Sigmoid colon (tissue), 7 donors: ENCODE data around the gene SYT17. TPM values are rescaled to one million over a fixed set of nuclear protein-coding genes. Genes with fewer than 3 reads are reported as not detected.

ENCODE experiments used
- DNase-seq: peaks from one replicate; pipeline ENCODE4 v3.0.0-alpha.2; 2019
- H3K27ac ChIP-seq, 4 donors: fragments of 200-600 bp; sonication (generic); one replicate each; pipeline ENCODE4 v1.5.1; 2016 to 2019; ENCODE audit warnings: mild to moderate bottlenecking in 1 of 4
- H3K27me3 ChIP-seq, 3 donors: fragments of 200-600 bp; sonication (generic); one replicate each; pipeline ENCODE4 v1.5.1; 2019; ENCODE audit warnings: mild to moderate bottlenecking in 1 of 3
- H3K36me3 ChIP-seq, 4 donors: fragments of 200-600 bp; sonication (generic); one replicate each; pipeline ENCODE4 v1.5.1; 2016 to 2019
- H3K4me1 ChIP-seq, 4 donors: fragments of 200-600 bp; sonication (generic); one replicate each; pipeline ENCODE4 v1.5.1; 2017 to 2019
- H3K4me3 ChIP-seq, 4 donors: fragments of 200-600 bp; sonication (generic); one replicate each; pipeline ENCODE4 v1.5.1; 2017 to 2019; ENCODE audit warnings: mild to moderate bottlenecking in 2 of 4, moderate library complexity in 1 of 4
- H3K9me3 ChIP-seq, 4 donors: fragments of 200-600 bp in 3 of 4; sonication (generic) in 3 of 4; one replicate each; pipeline versions ENCODE4 v1.5.1 to v1.6.1; 2013 to 2019
- CTCF ChIP-seq, 4 experiments: fragments of 450-650 bp in 3 of 4; fragments of 200-600 bp in 1 of 4; IDR thresholded peaks; one replicate each; pipeline ENCODE4 v1.5.1; 2016 to 2019; ENCODE audit warnings: antibody characterized with exemption in 4 of 4, mild to moderate bottlenecking in 3 of 4, moderate library complexity in 2 of 4
- EP300 ChIP-seq, 4 donors: sonication (generic); formaldehyde crosslinking; IDR thresholded peaks; one replicate each; pipeline ENCODE4 v1.6.1; 2017; ENCODE audit warnings: antibody characterized with exemption in 4 of 4
- POLR2A ChIP-seq, 2 donors: fragments of 450-650 bp; IDR thresholded peaks; one replicate each; pipeline ENCODE4 v1.6.1; 2016; ENCODE audit warnings: antibody characterized with exemption in 2 of 2, mild to moderate bottlenecking in 2 of 2, moderate library complexity in 2 of 2
- POLR2AphosphoS5 ChIP-seq, 4 donors: sonication (generic); formaldehyde crosslinking; IDR thresholded peaks; one replicate each; pipeline ENCODE4 v1.6.1; 2017; ENCODE audit warnings: antibody characterized with exemption in 4 of 4
- WGBS, 2 donors: extraction: QIAGEN DNeasy Blood & Tissue Kit; methylation state at CpG; one replicate each; pipeline ENCODE4 v1.1.7; 2013; 5-methylcytosine and 5-hydroxymethylcytosine counted together
- intact Hi-C: fragments of 100-400 bp; cut with DNase I; formaldehyde crosslinking; loops from one replicate; pipeline ENCODE4 v1.15.1; 2023
- polyA plus RNA-seq, 3 donors: library from polyadenylated mRNA; stranded (reverse); fragments of 200-250 nt; gene quantifications; one replicate each; pipeline ENCODE4 v1.2.3, GENCODE V29; 2013
- total RNA-seq, 4 donors: library from RNA; depleted of rRNA; stranded (reverse); fragments of >200 nt; gene quantifications; one replicate each; pipeline ENCODE4 v1.1.0, GENCODE V29; 2016
- donor health status: healthy with polysubstance abuse.
- donor health status: Bipolar disorder and iron deficiency.
- donor health status: healthy.

SYT17 gene
- total and polyA plus RNA-seq, 7 donors, result 0.68 to 7.6 (median 2.2) TPM

DNA sequence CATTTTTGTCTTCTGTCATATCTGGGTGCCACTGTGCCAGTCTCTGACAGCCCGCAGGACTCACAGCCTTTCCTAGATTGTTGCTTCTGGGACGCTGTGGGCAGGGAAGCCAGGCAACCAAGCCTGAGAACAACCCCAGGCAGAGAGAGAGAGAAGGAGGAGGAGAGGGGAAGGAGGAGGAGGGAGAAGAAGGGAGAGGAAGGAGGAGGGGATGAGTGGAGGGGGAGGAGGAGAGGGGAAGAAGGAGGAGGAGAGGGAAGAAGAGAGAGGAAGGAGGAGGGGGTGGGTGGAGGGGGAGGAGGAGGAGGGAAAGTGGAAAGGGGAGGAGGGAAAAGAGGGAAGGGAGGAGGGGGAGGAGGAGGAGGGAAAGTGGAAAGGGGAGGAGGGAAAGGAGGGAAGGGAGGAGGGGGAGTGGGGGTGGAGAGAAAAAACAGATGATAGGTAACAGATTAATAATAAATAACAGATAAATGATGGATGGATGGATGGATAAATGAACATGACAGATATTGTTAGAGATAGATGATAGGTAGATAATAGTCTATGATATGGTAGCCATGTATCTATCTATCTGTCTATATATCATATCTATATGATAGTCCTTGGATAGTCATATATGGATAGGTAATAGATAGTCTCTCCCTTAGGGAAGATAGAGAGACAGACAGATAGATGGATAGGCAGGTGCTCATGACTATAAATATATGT is 146.8 kb downstream of the SYT17 start:
- H3K9me3 ChIP-seq, result no peaks in the 10 kb centered on the region
- intact Hi-C loops, result no loop called here
- H3K36me3 ChIP-seq, result no peaks in the 10 kb centered on the region
- TF ChIP-seq CTCF (IDR thresholded peaks at IDR 0.05) (no peak), POLR2A (IDR thresholded peaks at IDR 0.05) (no peak), EP300 (IDR thresholded peaks at IDR 0.05) (no peak), POLR2AphosphoS5 (IDR thresholded peaks at IDR 0.05) (no peak)
- DNase-seq, result no peak
- H3K4me3 ChIP-seq, result no peak overlapping the region
- H3K27ac ChIP-seq, result no peak overlapping the region
- H3K4me1 ChIP-seq, result no peaks in the 10 kb centered on the region
- no peaks in the 10 kb centered on the region for H3K27me3 ChIP-seq
- 84 to 87% methylated on average over 2 of the region's 2 CpGs for WGBS, 2 donors

- intact Hi-C loops, result no loop called here
- WGBS, 2 donors, result 75 to 78% methylated on average over 5 of the region's 5 CpGs
Measured at GRCh38 chr16:19315889-19316433, 147.9 kb downstream of the SYT17 start.

DNA sequence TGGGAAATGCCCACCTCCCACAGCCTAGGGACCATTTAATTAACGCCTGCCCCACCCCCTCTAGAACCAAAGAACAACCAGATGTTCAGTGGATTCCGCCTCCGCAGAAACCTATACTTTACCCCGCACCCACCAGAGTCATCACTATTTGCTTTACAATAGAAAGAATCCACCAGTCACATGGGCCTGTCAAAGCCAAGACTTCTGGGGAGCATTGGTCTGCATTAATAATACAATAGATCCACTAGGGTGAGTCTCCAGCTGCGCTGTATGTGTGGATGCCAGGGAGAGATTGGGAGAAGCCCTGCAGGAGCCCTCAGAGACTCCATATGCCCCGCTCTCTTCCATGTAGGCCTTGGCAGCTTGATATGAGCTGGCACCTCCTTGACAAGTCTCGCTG is 148.8 kb downstream of the SYT17 start:
- no peaks in the 10 kb centered on the region for H3K27me3 ChIP-seq
- H3K27ac ChIP-seq, result no peak overlapping the region
- H3K4me1 ChIP-seq, result no peaks in the 10 kb centered on the region
- H3K36me3 ChIP-seq, result no peaks in the 10 kb centered on the region
- no peaks in the 10 kb centered on the region for H3K9me3 ChIP-seq
- H3K4me3 ChIP-seq, result no peak overlapping the region
- TF ChIP-seq POLR2A (IDR thresholded peaks at IDR 0.05) (no peak), POLR2AphosphoS5 (IDR thresholded peaks at IDR 0.05) (no peak), CTCF (IDR thresholded peaks at IDR 0.05) (no peak), EP300 (IDR thresholded peaks at IDR 0.05) (no peak)
- no peak for DNase-seq
- 63 to 83% methylated on average over 7 of the region's 7 CpGs for whole genome bisulfite sequencing, 2 donors
- intact Hi-C loops, result no loop called here

More at GRCh38 chr16:19315889-19316433, 147.9 kb downstream of the SYT17 start:
- H3K36me3 ChIP-seq, result no peaks in the 10 kb centered on the region
- no peaks in the 10 kb centered on the region for H3K4me1 ChIP-seq
- no peaks in the 10 kb centered on the region for H3K9me3 ChIP-seq
- no peak for TF ChIP-seq POLR2AphosphoS5 (IDR thresholded peaks at IDR 0.05)
- no peak for TF ChIP-seq CTCF (IDR thresholded peaks at IDR 0.05)
- no peak for TF ChIP-seq EP300 (IDR thresholded peaks at IDR 0.05)
- TF ChIP-seq POLR2A (IDR thresholded peaks at IDR 0.05), result no peak
- H3K27ac ChIP-seq, result no peak overlapping the region
- no peak overlapping the region for H3K4me3 ChIP-seq
- no peaks in the 10 kb centered on the region for H3K27me3 ChIP-seq
- no peak for DNase-seq

Other genes with a start within 250 kb of the SYT17 start
- gene SMG1, start 241.8 kb upstream of the SYT17 start, total RNA-seq, result 100 to 1,000 TPM in 1 of 4 donors, 10 to 100 TPM in 3; 72.8 to 112 (median 75.7) TPM
- gene SMG1, start 241.8 kb upstream of the SYT17 start, polyA plus RNA-seq, result 10 to 100 TPM in 1 of 3 donors, 1 to 10 TPM in 2; 6.0 to 23.0 (median 7.8) TPM
- under 1 TPM; 0.16 to 0.55 (median 0.38) TPM for gene TMC7, start 184.3 kb upstream of the SYT17 start, total RNA-seq
- 1 to 10 TPM in 2 of 3 donors, under 1 TPM in 1; 0.46 to 3.1 (median 1.8) TPM for gene TMC7, start 184.3 kb upstream of the SYT17 start, polyA plus RNA-seq
- gene COQ7, start 100.6 kb upstream of the SYT17 start, total RNA-seq, result 10 to 100 TPM; 17.1 to 21.3 (median 18.8) TPM
- 10 to 100 TPM; 14.4 to 22.2 (median 21.5) TPM for gene COQ7, start 100.6 kb upstream of the SYT17 start, polyA plus RNA-seq
- gene ITPRIPL2, start 54.3 kb upstream of the SYT17 start, total RNA-seq, result 10 to 100 TPM; 28.1 to 61.6 (median 44.2) TPM
- gene ITPRIPL2, start 54.3 kb upstream of the SYT17 start, polyA plus RNA-seq, result 1 to 10 TPM; 5.5 to 9.9 (median 8.4) TPM
- not detected for gene CLEC19A, start 117.5 kb downstream of the SYT17 start, total RNA-seq
- not detected for gene CLEC19A, start 117.5 kb downstream of the SYT17 start, polyA plus RNA-seq
- under 1 TPM in 2 of 4 donors, not detected in 2; 0.36 to 0.83 TPM for gene TMC5, start 249.6 kb downstream of the SYT17 start, total RNA-seq
- gene TMC5, start 249.6 kb downstream of the SYT17 start, polyA plus RNA-seq, result 10 to 100 TPM; 22.4 to 56.0 (median 35.4) TPM